Memory B cell (primary cell): Measurements from ENCODE around the gene PHPT1.
"Not testable (repeated sequence)": the region's sequence is repeated elsewhere in the genome, so short reads cannot be mapped to it uniquely, and the experiment has no call there.

ENCODE experiments used
- ATAC-seq: fragments of 150-1000 bp; cut with Tn5 transposase; 2 replicates; pipeline ENCODE4 v1.10.0; 2021; ENCODE audit warnings: low read depth, mild to moderate bottlenecking, moderate library complexity
- DNase-seq, 2 donors: peaks; one replicate each; pipeline ENCODE4 v3.0.0; 2022; ENCODE audit warnings: low spot score in 2 of 2
- H3K27ac Mint-ChIP-seq: one replicate; pipeline ENCODE4 v1.8.0; 2022; ENCODE audit warnings: mild to moderate bottlenecking, moderate library complexity, mixed read lengths
- H3K27me3 Mint-ChIP-seq: one replicate; pipeline ENCODE4 v1.8.0; 2022; ENCODE audit warnings: mixed read lengths
- H3K36me3 Mint-ChIP-seq: one replicate; pipeline ENCODE4 v1.8.0; 2022; ENCODE audit warnings: mild to moderate bottlenecking, mixed read lengths
- H3K4me1 Mint-ChIP-seq: one replicate; pipeline ENCODE4 v1.8.0; 2022; ENCODE audit warnings: mixed read lengths
- H3K4me3 Mint-ChIP-seq: one replicate; pipeline ENCODE4 v1.8.0; 2022; ENCODE audit warnings: mild to moderate bottlenecking, moderate library complexity, mixed read lengths
- H3K9me3 Mint-ChIP-seq: one replicate; pipeline ENCODE4 v1.8.0; 2022; ENCODE audit warnings: mixed read lengths

PHPT1 gene

DNA sequence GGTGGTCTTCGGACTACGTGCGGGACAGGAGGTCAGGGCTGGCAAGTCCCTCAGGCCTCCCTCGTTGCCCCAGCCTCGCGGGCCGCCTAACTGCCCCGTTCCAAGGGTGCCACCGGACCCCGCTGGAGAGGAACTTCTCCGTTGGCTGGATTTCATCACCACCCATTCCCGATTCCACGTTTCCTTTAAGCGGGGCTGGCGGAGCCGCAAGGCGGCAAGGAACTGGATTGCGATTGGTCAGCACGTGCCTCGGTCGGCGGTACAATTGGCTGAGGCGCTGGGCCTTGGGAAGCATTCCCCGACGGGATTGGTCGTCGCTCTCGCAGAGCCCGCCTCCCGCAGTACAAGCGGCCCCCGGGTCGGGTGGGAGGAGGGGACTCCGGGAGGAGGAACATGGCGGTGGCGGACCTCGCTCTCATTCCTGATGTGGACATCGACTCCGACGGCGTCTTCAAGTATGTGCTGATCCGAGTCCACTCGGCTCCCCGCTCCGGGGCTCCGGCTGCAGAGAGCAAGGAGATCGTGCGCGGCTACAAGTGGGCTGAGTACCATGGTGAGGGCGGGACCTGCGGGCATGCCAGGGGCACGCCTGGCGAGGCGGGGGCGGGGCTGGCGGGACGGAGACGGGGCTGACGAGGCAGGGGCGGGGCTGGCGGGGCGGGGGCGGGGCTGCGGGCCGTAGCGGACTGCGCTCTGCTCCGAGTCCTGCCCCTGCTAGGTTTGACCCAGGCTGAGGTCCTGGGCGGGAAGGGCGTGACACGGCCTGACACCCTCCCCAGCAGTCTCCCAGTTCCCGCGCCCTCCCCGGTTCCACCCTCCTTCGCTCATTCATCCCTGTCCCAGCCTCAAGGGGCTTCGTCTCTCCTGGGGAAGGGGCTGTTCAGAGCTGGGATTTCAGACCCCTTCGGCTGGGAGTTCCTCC lies at the start of gene PHPT1:
Gene PHPT1, plus strand, starts transcription at position 372 of the 922 bp plus-strand sequence. Its CDS starts 22 bp downstream, at position 394.
- H3K36me3 Mint-ChIP-seq = peaks cover 2% of the 10 kb centered on the region
- peak within 1 kb of the TSS; percentile 97 for H3K4me3 Mint-ChIP-seq
- ATAC-seq = peak; percentile 92
- no peaks in the 10 kb centered on the region for H3K9me3 Mint-ChIP-seq
- H3K4me1 Mint-ChIP-seq = peaks cover 9% of the 10 kb centered on the region
- DNase-seq = peak; percentile 96 to 97
- peak within 1 kb of the TSS; percentile 87 for H3K27ac Mint-ChIP-seq
- peaks cover 7% of the 10 kb centered on the region for H3K27me3 Mint-ChIP-seq

GRCh38 chr9:136799854-136800657 lies 49.2 kb upstream of the PHPT1 start:
- DNase-seq = peak; percentile 68 to 70
- H3K4me1 Mint-ChIP-seq = peaks cover 15% of the 10 kb centered on the region
- H3K4me3 Mint-ChIP-seq = peak overlapping the region; percentile 85
- no peaks in the 10 kb centered on the region for H3K9me3 Mint-ChIP-seq
- H3K36me3 Mint-ChIP-seq = peaks cover 7% of the 10 kb centered on the region
- H3K27ac Mint-ChIP-seq = peak overlapping the region; percentile 35
- ATAC-seq = peak; percentile 72
- H3K27me3 Mint-ChIP-seq = peaks cover 4% of the 10 kb centered on the region

- no peaks in the 10 kb centered on the region for H3K9me3 Mint-ChIP-seq
- ATAC-seq (no peak), DNase-seq (no peak)
- H3K27me3 Mint-ChIP-seq = peaks cover 4% of the 10 kb centered on the region
- peaks cover 10% of the 10 kb centered on the region for H3K36me3 Mint-ChIP-seq
- peaks cover 22% of the 10 kb centered on the region for H3K4me1 Mint-ChIP-seq
- H3K27ac Mint-ChIP-seq = no peak overlapping the region
- H3K4me3 Mint-ChIP-seq = no peak overlapping the region
These were observed 46.9 kb upstream of the PHPT1 start for GRCh38 chr9:136802321-136802720.

GRCh38 chr9:136803009-136803550 lies 46.1 kb upstream of the PHPT1 start:
- H3K9me3 Mint-ChIP-seq = not testable (repeated sequence)
- peaks cover 10% of the 10 kb centered on the region for H3K36me3 Mint-ChIP-seq
- H3K4me1 Mint-ChIP-seq = peaks cover 22% of the 10 kb centered on the region

DNA sequence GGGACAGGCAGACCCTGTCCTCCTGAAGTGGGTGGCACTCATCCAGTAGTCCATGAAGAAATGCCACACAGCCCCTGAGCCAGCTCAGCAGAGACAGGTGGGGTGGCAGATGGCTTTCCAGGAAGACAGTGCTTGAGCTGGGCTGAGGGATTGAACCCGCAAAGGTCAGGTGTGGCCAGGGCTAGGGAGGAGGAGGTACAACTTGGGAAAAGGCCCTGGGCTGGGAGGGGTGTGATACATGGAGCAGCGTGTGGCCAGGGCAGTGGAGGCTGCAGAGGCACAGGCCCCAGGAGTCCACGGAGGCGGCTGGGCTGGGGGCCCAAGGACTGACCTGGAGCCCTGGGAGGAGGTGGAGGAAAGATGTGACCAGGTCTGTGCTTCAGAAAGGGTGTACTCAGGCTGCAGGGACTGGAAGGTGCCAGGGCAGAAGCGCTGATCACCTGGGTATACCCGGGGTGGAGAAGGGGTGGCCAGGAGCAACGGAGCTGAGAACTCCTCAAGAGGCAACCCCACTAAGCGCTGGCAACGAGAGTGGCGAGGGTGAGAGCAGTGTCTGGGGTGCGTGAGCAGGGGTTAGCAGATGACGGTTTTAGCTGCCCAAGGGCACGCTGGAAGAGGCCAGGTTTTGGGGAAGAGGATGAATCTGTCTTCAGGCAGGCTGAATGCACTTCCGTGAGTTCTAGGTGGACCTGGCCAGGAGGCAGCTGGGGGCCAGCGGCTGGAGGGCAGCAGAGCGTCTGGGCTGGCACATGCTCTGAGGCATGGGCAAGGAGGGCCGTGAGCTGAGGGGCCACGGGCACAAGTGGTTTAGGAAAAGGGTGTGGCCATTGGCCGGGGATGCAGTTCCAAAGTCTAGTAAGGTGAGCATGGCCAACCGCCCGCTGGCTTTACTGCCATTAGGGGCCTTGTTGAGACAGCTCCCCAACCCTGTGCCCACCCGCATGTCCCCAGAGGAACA lies 45.4 kb upstream of the PHPT1 start:
- Mint-ChIP-seq H3K4me1 (peaks cover 24% of the 10 kb centered on the region), H3K27me3 (peaks cover 4% of the 10 kb centered on the region), H3K9me3 (no peaks in the 10 kb centered on the region), H3K36me3 (peaks cover 10% of the 10 kb centered on the region), H3K27ac (no peak overlapping the region), H3K4me3 (no peak overlapping the region)
- ATAC-seq (no peak), DNase-seq (no peak)

More at GRCh38 chr9:136803009-136803550, 46.1 kb upstream of the PHPT1 start:
- H3K27me3 Mint-ChIP-seq, ATAC-seq, H3K4me3 Mint-ChIP-seq, H3K27ac Mint-ChIP-seq, DNase-seq: not testable (repeated sequence)

DNA sequence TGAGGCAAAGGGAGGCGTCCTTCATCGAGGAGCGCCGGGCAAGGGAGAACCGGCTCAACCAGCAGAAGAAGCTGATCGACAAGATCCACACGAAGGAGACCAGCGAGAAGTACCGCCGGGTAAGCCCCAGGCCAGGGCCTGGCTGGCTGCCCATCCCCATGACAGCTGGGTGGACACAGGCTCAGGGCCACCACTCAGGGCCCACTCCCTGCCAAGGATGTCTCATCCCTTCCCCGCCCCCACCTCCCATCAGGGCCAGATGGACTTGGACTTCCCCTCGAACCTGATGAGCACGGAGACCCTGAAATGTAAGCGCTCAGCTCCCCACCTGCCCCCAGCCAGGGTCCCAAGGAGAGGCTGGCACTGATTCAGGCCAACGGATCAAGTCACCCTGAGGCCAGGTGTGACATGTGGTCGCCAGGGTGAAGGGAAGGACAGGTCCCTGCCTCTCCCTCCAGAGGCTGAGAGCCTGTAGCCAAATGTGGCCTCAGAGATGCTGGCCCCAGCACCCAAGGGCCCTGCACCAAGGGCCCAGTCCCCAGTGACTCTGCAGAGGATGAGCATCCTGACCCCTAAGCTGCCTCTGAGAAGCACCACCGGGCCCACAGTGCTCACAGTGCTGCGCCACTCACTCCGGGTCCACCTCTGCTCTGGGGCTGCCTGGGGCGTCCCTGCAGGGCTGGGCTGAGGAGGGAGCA lies 44.6 kb upstream of the PHPT1 start:
- ATAC-seq (no peak), DNase-seq (no peak)
- H3K27ac Mint-ChIP-seq = no peak overlapping the region
- H3K27me3 Mint-ChIP-seq = peaks cover 4% of the 10 kb centered on the region
- H3K9me3 Mint-ChIP-seq = no peaks in the 10 kb centered on the region
- H3K36me3 Mint-ChIP-seq = peaks cover 10% of the 10 kb centered on the region
- H3K4me3 Mint-ChIP-seq = no peak overlapping the region
- H3K4me1 Mint-ChIP-seq = peaks cover 28% of the 10 kb centered on the region

GRCh38 chr9:136805207-136805740 lies 43.9 kb upstream of the PHPT1 start:
- Mint-ChIP-seq H3K9me3 (no peaks in the 10 kb centered on the region), H3K4me1 (peaks cover 26% of the 10 kb centered on the region), H3K27me3 (peaks cover 4% of the 10 kb centered on the region), H3K4me3 (peak overlapping the region; percentile 24), H3K27ac (no peak overlapping the region), H3K36me3 (peaks cover 10% of the 10 kb centered on the region)
- DNase-seq (no peak), ATAC-seq (no peak)

DNA sequence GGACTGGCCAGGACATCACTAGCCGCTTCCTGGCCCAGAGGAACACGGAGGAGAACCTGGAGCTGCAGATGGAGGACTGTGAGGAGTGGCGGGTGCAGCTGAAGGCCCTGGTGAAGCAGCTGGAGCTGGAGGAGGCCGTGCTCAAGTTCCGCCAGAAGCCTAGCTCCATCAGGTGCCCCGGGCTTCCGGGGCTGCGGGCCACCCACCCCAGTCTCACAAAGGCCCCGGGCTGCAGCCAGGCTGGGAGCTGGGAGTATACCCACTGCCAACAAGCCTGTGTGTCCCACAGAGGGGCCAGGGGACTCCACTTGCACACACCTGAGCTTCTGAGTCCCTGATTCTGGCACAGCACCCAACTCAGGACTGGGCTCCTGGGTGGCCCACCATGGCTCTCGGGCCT lies 43.1 kb upstream of the PHPT1 start:
- H3K27me3 Mint-ChIP-seq = peaks cover 4% of the 10 kb centered on the region
- ATAC-seq (no peak), DNase-seq (no peak)
- H3K4me1 Mint-ChIP-seq = peaks cover 21% of the 10 kb centered on the region
- H3K36me3 Mint-ChIP-seq = peaks cover 12% of the 10 kb centered on the region
- no peaks in the 10 kb centered on the region for H3K9me3 Mint-ChIP-seq
- H3K4me3 Mint-ChIP-seq = peak overlapping the region; percentile 93
- H3K27ac Mint-ChIP-seq = no peak overlapping the region

DNA sequence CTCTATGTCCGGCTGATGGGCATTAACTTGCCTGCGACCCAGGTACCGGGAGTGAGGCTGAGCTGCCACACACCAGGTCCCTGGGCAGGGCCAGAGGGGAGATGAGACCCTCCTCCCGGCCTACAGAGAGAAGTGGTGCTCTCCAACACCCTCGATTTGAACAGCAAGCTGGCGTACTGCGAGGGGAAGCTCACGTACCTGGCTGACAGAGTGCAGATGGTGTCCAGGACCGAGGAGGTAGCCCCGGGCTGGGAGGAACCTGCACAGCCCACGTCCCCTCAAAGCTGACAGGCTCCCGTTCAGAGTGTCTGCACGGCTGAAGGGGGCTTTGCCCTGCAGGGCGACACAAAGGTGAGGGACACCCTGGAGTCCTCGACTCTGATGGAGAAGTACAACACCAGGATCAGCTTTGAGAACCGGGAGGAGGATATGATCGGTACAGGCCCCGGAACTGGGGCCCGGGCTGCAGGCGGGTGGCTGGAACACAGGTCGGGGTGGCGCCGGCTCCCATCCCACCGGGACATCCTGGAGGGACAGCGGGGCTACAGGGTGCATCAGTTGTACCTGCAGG lies 42.5 kb upstream of the PHPT1 start:
- H3K4me3 Mint-ChIP-seq = peak overlapping the region; percentile 93
- ATAC-seq = no peak
- H3K9me3 Mint-ChIP-seq = no peaks in the 10 kb centered on the region
- peak overlapping the region; percentile 94 for H3K27ac Mint-ChIP-seq
- peaks cover 4% of the 10 kb centered on the region for H3K27me3 Mint-ChIP-seq
- no peak for DNase-seq
- peaks cover 18% of the 10 kb centered on the region for H3K4me1 Mint-ChIP-seq
- H3K36me3 Mint-ChIP-seq = peaks cover 12% of the 10 kb centered on the region

DNA sequence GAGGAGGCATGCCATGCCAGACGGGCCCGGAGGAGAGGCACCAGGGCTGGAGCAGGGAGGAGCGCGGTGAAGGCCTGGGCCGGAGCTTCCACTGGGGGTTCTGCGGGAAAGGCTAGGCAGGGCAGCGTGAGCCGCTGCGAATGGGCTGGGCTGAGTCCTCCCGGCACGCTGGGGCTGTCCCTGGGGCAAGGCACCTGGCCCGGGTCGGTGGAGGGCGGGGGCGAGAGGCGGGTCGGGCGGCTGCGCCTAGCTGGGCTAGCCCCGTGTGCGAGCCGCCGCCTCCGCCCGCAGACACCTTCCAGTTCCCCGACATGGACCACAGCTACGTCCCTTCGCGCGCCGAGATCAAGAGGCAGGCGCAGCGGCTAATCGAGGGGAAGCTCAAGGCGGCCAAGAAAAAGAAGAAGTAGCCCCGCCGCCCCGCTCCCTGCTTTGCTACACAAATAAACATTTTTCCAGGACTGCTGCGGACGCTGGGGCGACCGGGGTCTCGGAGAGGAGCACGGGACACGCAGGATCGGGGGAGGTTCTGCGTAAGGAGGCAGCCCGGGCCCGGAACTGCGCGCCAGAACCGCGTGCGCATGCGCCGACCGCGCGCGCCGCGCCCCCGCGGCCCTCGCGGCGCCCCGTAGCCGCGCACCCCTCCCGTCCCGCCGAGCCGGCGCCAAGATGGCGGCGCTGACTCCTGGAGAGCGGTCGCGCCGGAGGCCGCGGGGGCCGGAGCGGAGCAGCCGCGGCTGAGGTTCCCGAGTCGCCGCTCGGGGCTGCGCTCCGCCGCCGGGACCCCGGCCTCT lies 41.7 kb upstream of the PHPT1 start, which contains the start of gene RABL6:
Gene RABL6, plus strand, starts transcription at position 668 of the 794 bp plus-strand sequence. CDS start 249 bp downstream, outside the sequence.
- no peaks in the 10 kb centered on the region for H3K9me3 Mint-ChIP-seq
- DNase-seq (peak; percentile 82 to 86), ATAC-seq (peak; percentile 87)
- H3K27ac Mint-ChIP-seq = peak within 1 kb of the TSS; percentile 94
- peaks cover 12% of the 10 kb centered on the region for H3K36me3 Mint-ChIP-seq
- H3K27me3 Mint-ChIP-seq = peaks cover under 1% of the 10 kb centered on the region
- H3K4me3 Mint-ChIP-seq = peak within 1 kb of the TSS; percentile 93
- peaks cover 18% of the 10 kb centered on the region for H3K4me1 Mint-ChIP-seq

GRCh38 chr9:136808075-136808805 lies 41.0 kb upstream of the PHPT1 start:
- Mint-ChIP-seq H3K36me3 (peaks cover 15% of the 10 kb centered on the region), H3K9me3 (no peaks in the 10 kb centered on the region), H3K27me3 (no peaks in the 10 kb centered on the region), H3K4me1 (peaks cover 18% of the 10 kb centered on the region), H3K27ac (peak overlapping the region; percentile 68), H3K4me3 (peak overlapping the region; percentile 86)
- ATAC-seq (peak; percentile 47), DNase-seq (peak in 1 of 2 donors; percentile 24)
